Stimulated activated CD4-positive, alpha-beta T cell treated with anti-CD3 and anti-CD28 coated beads, Interleukin-15, amount 100 ng/mL, for 48 hours (primary cell): ENCODE data around the gene ACBD6.

Source experiments
- DNase-seq, 2 donors: peaks; one replicate each; pipeline ENCODE4 v3.0.0-alpha.2; 2020; ENCODE audit warnings: low read depth in 2 of 2

ACBD6 gene

DNA sequence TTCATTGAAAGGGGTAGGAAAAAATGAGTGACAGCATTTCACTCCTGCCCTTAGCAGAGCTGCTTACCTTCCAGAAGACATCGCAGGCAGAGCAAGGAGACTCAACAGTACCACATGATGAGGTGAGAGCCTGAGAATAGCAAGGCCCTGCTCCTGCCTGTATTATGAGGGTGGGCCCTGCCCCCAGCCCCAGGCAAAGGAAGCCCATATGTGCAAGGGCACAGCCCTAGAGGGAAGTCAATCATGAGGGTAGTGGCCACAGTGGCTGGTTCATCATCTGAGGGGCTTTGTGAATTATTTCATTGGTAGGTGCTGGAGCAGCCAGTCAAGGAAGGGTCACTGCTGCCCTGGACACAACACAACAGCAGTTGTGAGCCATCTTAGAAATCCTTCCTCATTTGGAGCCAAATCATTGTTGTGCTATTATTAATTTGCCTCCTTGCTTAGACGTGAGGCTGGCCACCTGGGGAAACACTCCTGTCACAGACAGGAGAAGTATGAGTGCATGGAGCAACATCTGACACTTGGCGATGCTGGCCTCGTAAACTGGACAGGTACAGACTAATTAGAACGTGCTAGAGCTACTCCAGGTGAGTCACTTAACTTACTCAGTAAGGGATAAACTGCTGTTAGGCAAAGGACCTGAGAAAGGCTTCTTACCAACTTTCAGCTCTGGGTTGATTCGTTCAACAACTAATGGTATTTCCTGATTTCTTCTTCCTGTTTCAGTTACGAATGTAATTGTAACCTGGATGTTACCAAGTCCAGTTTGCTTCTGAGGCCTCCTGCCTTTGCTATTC lies 22.7 kb upstream of the ACBD6 start:
- no peak for DNase-seq

- no peak for DNase-seq
These were observed 22.0 kb upstream of the ACBD6 start for GRCh38 chr1:180524160-180524914.

GRCh38 chr1:180522213-180522515 lies 19.8 kb upstream of the ACBD6 start:
- DNase-seq: no peak

DNA sequence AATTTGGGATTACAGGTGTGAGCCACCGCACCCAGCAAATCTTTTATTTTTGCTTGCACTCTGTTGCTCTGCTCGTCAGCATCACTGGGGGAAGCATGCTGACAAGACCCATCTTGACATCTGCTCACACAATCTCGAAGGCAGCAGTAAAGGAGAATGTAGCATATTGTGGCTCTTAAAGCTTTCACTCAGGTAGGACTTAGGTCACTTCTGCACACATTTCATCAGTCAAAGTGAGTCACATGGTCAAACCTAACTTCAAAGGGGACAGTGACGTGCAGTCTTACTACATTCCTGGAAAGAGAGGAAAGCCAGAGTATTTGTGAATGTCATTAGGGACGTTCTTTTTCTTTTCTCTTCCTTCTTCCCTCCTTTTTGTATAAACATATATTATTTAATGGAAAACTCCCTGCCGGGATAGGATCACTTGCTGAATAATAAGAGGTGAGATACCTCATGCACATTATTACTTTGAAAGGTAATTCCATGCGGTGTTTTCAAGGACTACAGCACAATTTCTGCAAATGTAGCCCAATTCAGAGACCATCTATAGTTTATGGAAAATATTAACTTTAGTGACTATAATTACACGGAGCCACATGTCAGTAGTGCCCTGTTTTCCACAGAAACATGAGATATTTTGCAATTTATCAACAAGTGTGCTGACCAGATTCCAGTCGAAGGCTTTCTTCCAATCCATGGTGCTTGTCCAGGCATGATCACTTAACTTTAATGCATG lies 19.3 kb upstream of the ACBD6 start:
- DNase-seq: no peak

DNA sequence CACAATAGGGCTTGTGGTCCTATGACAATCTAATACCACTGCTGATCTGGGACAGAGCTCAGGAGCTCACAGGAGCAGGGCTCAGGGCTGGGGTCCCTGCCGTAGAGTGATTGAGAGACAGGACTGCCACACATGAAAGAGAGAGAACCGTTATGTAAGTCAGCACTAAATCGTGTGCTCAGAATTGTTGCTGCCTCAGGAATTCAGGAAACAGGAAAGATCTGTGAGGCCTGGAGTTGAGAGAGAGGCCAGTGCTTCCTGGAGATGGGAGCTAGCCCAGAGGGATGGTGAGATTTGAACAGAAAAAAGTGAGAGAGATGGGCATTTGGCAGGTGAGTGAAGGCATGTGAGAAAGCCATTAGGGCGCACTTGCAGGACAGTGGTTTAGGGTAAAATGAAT lies 17.5 kb upstream of the ACBD6 start:
- DNase-seq: no peak

DNA sequence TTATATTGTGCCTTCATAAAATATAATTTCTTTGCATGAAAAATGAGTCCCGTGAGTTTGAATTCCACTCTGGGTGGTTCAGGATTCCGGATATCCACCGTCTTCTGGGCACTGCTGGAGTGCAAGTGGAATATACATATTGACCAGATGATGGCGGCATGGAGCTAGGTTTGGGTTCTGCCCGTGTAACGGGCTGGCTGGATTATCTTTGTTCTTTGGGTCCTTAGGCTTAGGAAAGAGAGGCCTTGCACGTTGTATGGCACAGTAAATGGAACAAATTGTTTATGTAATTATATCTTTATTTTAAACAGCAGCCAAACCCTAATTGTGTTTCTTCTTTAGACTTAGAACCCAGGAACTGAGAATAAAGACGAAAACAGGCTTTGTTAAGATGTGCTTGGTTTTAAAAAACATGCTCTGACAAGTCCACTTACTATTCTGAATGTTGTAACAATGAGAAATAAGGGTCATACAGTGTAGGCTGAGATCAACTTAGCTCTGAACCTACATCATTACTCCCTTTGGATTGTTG lies 13.5 kb upstream of the ACBD6 start:
- DNase-seq: peak; percentile 38 to 49

- no peak for DNase-seq
These were observed 13.0 kb upstream of the ACBD6 start for GRCh38 chr1:180515364-180515763.

DNA sequence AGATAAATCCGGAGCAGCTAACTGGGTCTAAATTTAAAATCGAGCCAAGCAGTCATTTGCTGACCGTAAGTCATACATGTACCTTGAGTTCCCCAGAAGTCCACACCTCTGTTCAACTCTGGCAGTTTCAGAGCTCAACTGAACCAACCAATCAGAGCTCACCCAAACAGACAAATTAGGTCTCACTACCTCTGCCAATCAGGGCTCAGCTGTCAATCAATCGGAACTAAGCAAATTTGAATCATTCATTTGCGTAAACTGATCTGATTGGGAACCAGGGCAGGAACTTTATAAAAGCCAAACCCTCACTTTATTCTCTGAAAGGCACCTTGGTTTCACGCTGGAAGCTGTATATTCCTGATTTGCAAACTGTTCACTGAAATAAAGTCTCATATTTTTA lies 11.2 kb upstream of the ACBD6 start:
- DNase-seq: no peak

- no peak for DNase-seq
These were observed 8.5 kb upstream of the ACBD6 start for GRCh38 chr1:180510882-180511281.

DNA sequence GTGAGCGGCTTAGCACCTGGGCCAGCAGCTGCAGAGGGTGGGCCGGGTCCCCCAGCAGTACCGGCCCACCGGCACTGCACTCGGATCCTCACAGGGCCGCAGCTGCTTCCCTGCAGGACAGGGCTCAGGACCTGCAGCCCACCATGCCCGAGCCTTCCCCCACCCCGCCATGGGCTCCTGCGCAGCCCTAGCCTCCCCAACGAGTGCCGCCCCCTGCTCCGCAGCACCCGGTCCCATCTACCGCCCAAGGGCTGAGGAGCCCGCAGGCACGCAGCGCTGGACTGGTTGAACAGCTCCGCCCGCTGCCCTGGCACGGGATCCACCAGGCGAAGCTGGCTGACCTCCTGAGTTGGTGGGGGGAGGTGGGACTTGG lies 6.3 kb upstream of the ACBD6 start:
- no peak for DNase-seq

DNA sequence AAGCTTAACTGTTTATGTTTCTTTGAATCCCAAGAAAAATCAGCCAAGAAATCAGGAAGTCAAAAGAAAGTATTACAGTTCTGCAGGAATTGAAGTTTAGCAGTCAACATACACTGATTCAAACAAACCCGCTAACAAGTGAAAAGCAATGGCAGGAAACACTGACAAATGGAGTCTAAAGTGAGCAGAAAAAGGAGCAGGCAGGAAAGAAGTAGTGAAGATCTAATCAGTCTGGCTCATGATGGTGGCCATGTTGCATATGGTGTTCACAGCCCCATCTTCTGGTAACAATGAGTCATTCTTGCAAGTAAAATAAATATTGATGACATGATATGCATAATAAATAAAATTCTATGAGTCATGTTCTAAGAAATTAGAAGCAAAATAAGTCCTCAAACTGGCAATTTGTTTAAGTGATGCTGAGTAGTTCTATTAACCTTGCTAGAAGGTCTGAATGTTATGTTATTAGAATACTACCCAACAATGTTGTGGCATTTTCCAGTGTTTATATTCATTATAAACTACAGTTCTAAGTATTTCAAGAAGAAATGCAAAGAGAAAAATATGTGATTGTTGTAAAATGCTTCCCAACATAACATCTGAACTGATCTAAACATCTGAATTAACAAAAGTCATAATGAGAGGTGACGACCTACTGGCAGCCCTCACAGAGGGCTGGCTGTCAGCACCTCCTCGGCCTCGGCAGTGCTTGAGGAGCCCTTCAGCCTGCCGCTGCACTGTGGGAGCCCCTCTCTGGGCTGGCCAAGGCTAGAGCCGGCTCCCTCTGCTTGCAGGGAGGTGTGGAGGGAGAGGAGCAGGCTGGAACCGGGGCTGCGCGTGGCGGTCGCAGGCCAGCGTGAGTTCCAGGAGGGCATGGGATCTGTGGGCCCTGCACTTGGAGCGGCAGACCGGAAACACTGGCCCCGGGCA lies 5.7 kb upstream of the ACBD6 start:
- DNase-seq: no peak

DNA sequence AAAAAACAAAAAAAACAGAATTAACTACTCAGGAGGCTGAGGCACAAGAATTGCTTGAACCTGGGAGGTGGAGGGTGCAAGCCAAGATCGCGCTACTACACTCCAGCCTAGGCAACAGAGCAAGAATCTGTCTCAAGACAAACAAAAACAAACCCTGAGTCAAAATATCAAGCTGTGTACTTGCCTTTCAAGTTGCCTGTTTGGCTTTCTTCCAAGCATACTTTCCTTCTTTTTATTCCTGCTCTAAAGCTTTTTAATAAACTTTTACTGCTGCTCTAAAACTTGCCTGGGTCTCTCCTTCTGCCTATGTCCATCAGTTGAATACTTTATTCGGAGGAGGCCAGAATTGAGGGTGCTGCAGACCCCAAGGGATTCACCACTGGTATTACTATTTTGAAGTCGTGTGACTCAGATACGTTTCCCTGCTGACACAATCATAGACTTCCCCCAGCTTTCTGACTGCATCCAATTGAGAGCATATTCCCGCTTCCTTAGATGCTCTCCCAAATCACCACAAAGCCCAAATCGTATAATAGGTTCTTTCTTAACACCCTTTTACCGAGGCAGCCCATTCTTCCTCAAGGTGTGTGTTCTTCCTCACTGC lies 3.5 kb upstream of the ACBD6 start:
- no peak for DNase-seq

- no peak for DNase-seq
These were observed 1.8 kb upstream of the ACBD6 start for GRCh38 chr1:180504186-180504585.

- no peak for DNase-seq
These were observed 994 bp upstream of the ACBD6 start for GRCh38 chr1:180503280-180503862.

DNA sequence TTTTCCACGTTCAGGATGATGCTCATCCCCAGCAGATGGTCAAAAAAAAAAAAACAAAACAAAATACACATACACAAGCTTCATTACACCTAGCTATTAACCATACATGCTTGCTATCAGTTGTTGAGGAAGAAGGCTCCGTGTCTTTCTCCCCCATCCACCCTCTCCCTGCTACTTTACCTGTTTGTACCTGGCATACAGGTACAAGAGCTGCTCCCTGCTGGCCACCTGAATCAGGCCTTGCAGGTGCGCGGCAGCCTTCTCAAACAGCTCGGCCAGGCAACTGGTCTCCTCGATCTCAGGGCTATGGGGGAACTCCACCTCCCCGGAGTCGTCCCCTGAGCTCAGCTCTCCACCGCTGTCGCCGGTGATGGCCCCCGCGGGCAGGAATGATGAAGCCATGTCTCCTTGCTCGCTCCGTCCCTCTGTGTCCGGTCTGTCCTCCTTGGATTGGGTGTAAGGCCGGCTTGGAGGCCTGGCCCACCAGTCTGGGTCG lies 464 bp downstream of the ACBD6 start:
- peak in 1 of 2 donors; percentile 19 for DNase-seq

DNA sequence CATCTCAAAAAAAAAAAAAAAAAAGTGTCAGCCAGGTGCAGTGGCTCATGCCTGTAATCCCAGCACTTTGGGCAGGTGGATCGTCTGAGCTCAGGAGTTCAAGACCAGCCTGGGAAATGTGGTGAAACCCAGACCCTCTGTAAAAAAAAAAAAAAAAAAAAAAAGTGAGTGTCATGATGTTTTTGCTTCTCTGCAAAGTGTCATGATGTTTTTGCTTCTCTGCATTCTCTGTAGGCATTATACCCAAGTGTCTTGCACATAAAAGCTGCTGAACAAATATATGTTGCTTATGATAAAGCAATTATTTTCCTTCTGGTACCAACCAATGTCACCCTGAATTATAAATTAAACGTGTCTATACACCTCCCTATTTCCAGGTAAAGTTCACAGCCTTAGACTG lies 1.7 kb downstream of the ACBD6 start:
- no peak for DNase-seq

DNA sequence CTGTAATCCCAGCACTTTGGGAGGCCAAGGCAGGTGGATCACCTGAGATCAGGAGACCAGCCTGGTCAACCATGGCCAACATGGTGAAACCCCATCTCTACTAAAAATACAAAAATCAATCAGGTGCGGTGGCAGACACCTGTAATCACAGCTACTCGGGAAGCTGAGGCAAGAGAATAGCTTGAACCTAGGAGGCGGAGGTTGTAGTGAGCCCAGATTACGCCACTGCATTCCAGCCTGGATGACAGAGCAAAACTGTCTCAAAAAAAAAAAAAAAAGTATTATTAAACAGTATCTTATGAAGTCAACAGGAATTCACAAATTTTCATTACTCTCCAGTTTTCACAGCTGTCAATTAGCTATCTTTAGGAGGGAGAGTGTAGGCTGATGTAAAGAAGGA lies 3.8 kb downstream of the ACBD6 start:
- DNase-seq: no peak

GRCh38 chr1:180497826-180498225 lies 4.6 kb downstream of the ACBD6 start:
- DNase-seq: no peak

- no peak for DNase-seq
These were observed 8.0 kb downstream of the ACBD6 start for GRCh38 chr1:180494370-180494769.

DNA sequence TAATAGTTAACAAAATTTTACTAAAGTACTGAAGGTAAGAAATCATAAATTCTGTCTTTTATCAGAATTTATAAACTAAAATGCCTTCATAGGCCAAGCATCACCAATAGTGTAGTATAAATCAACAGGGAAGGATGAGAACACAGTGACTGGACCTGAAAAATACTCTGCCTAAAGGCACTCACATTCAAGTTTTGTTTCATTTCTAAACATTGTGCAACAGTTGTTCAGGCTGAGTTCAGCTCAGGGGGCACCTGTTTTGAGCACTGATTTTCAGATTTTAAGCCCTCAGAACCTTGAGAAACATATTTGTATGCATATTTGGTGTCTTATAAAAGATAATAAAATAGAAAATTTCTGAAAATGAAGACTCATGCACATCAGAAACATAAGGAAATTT lies 12.4 kb downstream of the ACBD6 start:
- DNase-seq: no peak

- no peak for DNase-seq
These were observed 13.1 kb downstream of the ACBD6 start for GRCh38 chr1:180489313-180489712.
